Measurements from ENCODE around the gene AWAT2. TPM values are rescaled to one million over a fixed set of nuclear protein-coding genes. Genes with fewer than 3 reads are reported as not detected.

The AWAT2 gene
- total RNA-seq, 1 donor from 2014 or later, result not detected

DNA sequence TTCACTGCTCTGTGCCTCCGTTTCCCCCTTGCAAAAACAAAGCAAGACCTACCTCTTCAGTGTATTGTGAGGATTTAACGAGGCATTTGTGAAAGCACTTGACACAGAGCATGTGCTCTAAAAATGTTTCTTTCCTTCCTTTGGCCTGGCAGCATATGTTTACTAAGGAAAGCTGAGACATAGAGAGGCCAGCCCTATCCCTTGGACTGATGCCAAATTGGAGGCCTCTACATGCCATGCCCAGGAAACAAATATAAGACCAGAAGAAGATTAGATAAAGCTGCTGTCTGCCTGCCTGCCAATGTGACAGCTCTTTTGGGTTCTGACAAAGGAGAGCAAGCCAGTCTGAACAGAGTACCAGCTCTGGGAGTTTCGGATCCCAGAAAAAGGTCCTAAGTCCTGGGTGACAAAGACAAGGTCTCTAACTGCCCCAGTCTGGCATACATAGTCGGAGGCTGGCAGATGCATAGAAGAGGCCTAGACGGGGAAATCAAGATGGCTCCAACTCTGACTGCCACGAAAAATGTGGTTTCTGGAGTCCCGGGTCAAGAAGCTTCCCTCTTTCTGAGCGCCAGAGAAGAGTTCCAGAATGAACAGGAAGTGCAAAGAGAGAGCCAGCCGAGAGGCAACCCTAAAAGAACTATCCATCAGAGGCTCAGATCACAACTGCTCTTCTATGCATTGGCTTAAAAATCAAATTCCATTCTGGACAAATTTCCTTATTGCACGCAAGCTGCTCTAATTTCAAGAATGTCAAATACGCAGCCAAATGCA lies 38.3 kb upstream of the AWAT2 start:
- Mint-ChIP-seq H3K9me3 (ENCODE audit: low read depth) (no peaks in the 10 kb centered on the region), H3K27ac (ENCODE audit: unreplicated experiment) (no peak overlapping the region), H3K4me1 (ENCODE audit: low read depth) (peaks cover 7% of the 10 kb centered on the region), H3K36me3 (ENCODE audit: low read depth) (no peaks in the 10 kb centered on the region), H3K27me3 (ENCODE audit: low read depth) (no peaks in the 10 kb centered on the region), H3K4me3 (ENCODE audit: unreplicated experiment) (no peak overlapping the region)
- TF ChIP-seq, protein P1, sequence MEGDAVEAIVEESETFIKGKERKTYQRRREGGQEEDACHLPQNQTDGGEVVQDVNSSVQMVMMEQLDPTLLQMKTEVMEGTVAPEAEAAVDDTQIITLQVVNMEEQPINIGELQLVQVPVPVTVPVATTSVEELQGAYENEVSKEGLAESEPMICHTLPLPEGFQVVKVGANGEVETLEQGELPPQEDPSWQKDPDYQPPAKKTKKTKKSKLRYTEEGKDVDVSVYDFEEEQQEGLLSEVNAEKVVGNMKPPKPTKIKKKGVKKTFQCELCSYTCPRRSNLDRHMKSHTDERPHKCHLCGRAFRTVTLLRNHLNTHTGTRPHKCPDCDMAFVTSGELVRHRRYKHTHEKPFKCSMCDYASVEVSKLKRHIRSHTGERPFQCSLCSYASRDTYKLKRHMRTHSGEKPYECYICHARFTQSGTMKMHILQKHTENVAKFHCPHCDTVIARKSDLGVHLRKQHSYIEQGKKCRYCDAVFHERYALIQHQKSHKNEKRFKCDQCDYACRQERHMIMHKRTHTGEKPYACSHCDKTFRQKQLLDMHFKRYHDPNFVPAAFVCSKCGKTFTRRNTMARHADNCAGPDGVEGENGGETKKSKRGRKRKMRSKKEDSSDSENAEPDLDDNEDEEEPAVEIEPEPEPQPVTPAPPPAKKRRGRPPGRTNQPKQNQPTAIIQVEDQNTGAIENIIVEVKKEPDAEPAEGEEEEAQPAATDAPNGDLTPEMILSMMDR (IDR thresholded peaks at IDR 0.05), result no peak
- no peak for DNase-seq (ENCODE audit: low spot score)

DNA sequence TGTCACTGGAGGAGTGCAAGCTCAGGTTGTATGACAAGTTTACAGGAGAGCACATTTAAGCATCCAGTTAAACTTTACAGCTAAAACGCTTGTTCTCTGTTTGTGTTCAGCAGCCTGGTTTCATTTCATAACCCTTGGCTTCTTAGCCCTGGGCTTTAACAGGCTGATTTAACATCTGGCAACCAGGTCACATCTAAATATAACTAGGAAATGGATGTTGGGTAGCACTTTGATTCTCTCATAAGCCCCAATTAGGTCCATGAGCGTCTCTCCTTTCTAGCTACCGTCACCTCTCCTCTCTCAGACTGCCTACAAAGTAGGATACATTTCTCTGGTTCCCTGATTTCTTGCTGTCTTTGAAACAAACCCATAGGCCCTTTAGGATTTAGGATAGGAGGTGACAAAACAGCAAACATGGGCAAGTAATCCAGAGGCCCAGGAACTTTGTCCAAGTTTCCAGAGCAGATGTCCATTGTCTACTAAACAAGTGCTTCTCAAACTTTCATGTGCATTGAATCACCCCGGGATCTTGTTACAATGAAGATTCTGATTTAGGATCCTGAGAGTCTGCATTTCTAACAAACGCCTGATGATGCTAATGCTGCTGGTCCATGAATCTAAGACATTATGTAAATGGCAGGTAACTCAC lies 35.0 kb upstream of the AWAT2 start:
- no peak for DNase-seq (ENCODE audit: low spot score)
- H3K4me1 Mint-ChIP-seq (ENCODE audit: low read depth), result peaks cover 7% of the 10 kb centered on the region
- no peaks in the 10 kb centered on the region for H3K27me3 Mint-ChIP-seq (ENCODE audit: low read depth)
- H3K4me3 Mint-ChIP-seq (ENCODE audit: unreplicated experiment), result no peak overlapping the region
- H3K9me3 Mint-ChIP-seq (ENCODE audit: low read depth), result no peaks in the 10 kb centered on the region
- H3K36me3 Mint-ChIP-seq (ENCODE audit: low read depth), result no peaks in the 10 kb centered on the region
- no peak overlapping the region for H3K27ac Mint-ChIP-seq (ENCODE audit: unreplicated experiment)
- TF ChIP-seq, protein P1 (IDR thresholded peaks at IDR 0.05), result no peak

DNA sequence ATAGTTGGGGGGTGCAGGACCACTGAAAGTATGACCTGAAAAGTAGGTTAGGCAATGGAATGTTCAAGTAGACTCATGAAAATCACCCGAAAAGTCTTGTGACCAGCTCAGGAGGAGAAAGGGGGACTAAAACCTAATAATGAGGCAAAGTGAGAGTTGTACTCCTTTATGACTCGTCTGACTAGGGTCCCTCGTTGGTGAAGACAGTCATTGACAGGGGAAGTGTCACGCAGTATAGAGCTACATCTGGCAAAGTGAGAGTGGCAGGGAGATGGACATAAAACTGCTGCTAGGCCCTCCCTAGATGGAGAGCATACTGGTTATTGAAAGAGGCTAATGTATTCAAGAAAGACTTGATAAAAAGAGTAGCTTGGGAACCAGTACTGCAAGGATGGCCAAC lies 33.0 kb upstream of the AWAT2 start:
- Mint-ChIP-seq H3K36me3 (ENCODE audit: low read depth) (no peaks in the 10 kb centered on the region), H3K27me3 (ENCODE audit: low read depth) (no peaks in the 10 kb centered on the region), H3K27ac (ENCODE audit: unreplicated experiment) (no peak overlapping the region), H3K4me1 (ENCODE audit: low read depth) (peaks cover 2% of the 10 kb centered on the region), H3K9me3 (ENCODE audit: low read depth) (no peaks in the 10 kb centered on the region), H3K4me3 (ENCODE audit: unreplicated experiment) (no peak overlapping the region)
- no peak for DNase-seq (ENCODE audit: low spot score)
- TF ChIP-seq, protein P1 (IDR thresholded peaks at IDR 0.05), result no peak

DNA sequence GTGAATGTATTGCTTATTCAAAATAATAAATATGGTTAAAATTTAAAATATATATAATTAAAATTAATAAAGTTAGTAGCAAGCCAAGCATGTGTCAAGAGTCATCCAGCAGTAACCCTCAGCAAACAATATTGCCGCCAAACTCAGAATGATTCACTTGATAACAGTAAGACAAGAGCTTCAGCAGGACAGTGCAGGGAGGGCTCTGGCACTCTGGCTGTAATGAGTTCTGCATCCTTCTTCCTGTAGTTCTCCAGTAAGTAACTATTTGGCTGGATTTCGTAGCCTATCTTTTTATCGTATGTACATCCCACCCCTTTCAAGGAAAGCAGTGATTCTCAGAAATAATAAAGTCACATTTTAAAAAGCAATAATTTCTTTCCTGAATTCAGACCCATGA lies 30.1 kb upstream of the AWAT2 start:
- H3K36me3 Mint-ChIP-seq (ENCODE audit: low read depth), result no peaks in the 10 kb centered on the region
- peaks cover 10% of the 10 kb centered on the region for H3K9me3 Mint-ChIP-seq (ENCODE audit: low read depth)
- no peak overlapping the region for H3K27ac Mint-ChIP-seq (ENCODE audit: unreplicated experiment)
- H3K4me1 Mint-ChIP-seq (ENCODE audit: low read depth), result no peaks in the 10 kb centered on the region
- no peak for DNase-seq (ENCODE audit: low spot score)
- no peaks in the 10 kb centered on the region for H3K27me3 Mint-ChIP-seq (ENCODE audit: low read depth)
- H3K4me3 Mint-ChIP-seq (ENCODE audit: unreplicated experiment), result no peak overlapping the region
- TF ChIP-seq, protein P1 (IDR thresholded peaks at IDR 0.05), result no peak

DNA sequence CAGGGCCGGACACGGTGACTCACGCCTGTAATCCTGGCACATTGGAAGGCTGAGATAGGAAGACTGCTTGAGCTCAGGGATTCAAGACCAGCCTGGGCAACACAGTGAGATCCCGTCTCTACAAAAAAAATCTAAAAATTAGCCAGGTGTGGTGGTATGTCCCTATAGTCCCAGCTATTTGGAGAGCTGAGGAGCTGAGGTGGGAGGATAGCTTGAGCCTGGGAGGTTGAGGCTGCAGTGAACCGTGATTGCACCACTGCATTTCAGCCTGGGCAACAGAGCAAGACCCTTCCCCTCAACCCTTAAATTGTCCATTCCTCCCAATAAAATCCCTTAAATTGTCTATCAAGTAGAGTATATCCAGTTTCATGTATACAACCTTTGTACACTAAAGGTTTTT lies 29.6 kb upstream of the AWAT2 start:
- H3K27me3 Mint-ChIP-seq (ENCODE audit: low read depth), result no peaks in the 10 kb centered on the region
- H3K4me3 Mint-ChIP-seq (ENCODE audit: unreplicated experiment), result no peak overlapping the region
- H3K27ac Mint-ChIP-seq (ENCODE audit: unreplicated experiment), result no peak overlapping the region
- DNase-seq (ENCODE audit: low spot score), result no peak
- H3K9me3 Mint-ChIP-seq (ENCODE audit: low read depth), result peaks cover 10% of the 10 kb centered on the region
- TF ChIP-seq, protein P1 (IDR thresholded peaks at IDR 0.05), result no peak
- H3K36me3 Mint-ChIP-seq (ENCODE audit: low read depth), result no peaks in the 10 kb centered on the region
- no peaks in the 10 kb centered on the region for H3K4me1 Mint-ChIP-seq (ENCODE audit: low read depth)
